GM08714 (cell line): ENCODE results near the gene ZNF99.
"Not testable (repeated sequence)": the region's sequence is repeated elsewhere in the genome, so short reads cannot be mapped to it uniquely, and the experiment has no call there.

Source experiments
- H3K4me3 ChIP-seq: fragments of 200-500 bp; sonication (Bioruptor generic); 2 replicates; pipeline ENCODE4 v1.5.1; 2014; ENCODE audit warnings: mild to moderate bottlenecking, low read length, inconsistent platforms
- ZNF274 ChIP-seq: IDR thresholded peaks from 2 replicates; pipeline ENCODE4 v1.6.1; 2012; ENCODE audit warnings: mild to moderate bottlenecking, low read depth, low read length

Gene ZNF99

DNA sequence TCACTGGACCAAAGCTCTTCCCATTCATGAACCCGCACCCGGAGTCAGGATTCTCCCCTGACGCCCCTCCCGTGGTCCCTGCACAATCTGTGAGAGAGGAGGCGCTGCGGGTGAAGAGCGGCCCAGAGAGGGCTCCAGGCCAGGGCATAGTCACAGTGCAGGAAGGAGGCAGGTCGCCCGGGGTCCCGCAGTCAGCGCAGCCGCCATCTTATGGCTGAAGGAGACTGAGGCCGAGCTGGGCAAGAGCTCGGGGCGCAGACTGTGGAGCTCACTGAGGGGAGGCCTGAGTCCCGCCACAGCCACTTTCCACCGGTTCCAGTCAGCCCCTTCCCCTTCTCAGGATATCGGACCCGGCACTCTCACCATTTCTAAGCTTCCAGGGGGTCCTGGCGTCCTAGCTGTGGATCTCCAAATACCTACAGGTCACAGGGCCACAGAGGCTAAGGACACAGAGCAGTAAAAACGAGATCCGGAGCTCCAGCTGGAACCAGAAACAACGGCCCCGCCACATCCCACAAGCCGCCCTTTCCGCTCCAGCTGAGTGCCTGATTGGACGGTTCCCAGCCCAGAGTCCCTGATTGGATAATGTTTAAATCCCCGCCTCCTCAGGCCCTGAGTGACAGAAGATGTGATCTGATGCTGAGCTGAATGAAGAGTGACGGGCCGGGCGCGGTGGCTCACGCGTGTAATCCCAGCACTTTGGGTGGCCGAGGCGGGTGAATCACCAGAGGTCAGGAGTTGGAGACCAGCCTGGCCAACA, at the start of gene ZNF99:
TSS of gene ZNF99 (minus strand) at position 501 of the 760 bp plus-strand sequence. CDS start at position 366, 135 bp downstream.
- no peak for TF ChIP-seq ZNF274
- H3K4me3 ChIP-seq = no peak within 1 kb of the TSS

DNA sequence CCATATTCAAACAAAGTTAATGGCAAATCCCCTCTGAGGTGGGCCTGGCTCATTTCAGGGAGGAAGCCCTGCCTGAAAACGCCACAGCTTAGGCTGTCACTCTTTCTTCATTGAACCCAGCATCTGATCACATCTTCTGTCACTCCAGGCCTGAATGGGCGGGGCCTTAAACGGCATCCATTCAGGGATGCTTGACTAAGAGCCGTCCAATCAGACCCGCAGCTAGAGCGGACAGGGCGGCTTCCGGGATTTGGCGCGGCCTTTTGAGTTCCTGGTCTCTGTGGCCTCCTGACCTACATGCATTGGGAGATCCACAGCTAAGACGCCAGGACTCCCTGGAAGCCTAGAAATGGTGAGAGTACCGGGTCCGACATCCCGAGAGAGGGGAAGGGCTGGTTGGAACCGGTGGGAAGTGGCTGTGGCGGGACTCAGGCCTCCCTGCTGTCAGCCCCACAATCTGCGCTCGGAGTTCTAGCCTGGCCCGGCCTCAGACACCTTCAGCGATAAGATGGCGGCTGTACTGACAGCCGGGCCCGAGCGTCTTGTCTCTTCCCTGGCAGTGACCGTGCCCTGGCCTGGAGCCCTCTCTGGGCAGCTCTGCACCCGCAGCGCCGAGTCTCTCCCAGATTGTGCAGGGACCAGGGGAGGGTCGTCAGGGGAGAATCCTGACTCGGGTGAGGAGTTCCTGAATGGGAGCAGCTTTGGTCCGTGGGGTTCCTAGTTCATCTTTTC, 48.2 kb upstream of the ZNF99 start, which contains the start of gene ZNF723:
TSS of gene ZNF723 (plus strand) at position 261 of the 732 bp plus-strand sequence. CDS start at position 350, 89 bp downstream.
- no peak for TF ChIP-seq ZNF274

DNA sequence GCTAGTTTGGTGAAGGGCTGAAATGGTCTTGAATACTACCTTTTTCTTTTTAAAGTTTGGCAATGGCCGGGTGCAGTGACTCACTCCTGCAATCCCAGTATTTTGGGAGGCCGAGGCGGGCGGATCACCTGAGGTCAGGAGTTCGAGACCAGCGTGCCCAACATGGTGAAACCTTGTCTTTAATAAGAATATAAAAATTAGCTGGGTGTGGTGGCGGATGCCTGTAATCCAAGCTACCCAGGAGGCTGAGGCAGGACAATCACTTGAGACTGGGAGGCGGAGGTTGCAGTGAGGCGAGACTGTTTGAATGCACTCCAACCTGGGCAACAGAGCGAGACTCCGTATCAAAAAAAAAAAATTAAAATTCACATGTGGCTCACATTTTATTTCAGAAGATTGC, 47.3 kb upstream of the ZNF99 start:
- no peak for TF ChIP-seq ZNF274
- no peak overlapping the region for H3K4me3 ChIP-seq

More for the DNA sequence above, 48.2 kb upstream of the ZNF99 start, which contains the start of gene ZNF723:
- no peak within 1 kb of the TSS for H3K4me3 ChIP-seq

DNA sequence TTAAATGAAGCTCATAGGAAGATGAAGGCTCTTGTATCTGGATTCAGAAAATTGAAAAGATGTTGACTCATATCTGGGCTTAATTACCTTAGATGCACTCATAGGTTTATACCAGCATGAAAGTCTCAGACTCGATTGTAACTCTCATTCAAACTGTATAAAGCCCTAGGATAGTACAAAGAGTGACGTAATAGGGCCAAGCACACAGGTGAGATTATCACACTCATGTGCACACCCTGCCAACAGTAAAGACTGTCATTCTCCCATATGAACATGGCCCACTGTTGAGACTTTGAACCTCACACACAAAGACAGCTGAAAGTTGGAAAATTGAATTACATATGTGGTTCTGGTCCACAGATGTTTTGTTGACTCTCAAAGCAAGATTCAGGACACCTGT, 30.2 kb upstream of the ZNF99 start:
- no peak for TF ChIP-seq ZNF274
- H3K4me3 ChIP-seq = no peak overlapping the region

DNA sequence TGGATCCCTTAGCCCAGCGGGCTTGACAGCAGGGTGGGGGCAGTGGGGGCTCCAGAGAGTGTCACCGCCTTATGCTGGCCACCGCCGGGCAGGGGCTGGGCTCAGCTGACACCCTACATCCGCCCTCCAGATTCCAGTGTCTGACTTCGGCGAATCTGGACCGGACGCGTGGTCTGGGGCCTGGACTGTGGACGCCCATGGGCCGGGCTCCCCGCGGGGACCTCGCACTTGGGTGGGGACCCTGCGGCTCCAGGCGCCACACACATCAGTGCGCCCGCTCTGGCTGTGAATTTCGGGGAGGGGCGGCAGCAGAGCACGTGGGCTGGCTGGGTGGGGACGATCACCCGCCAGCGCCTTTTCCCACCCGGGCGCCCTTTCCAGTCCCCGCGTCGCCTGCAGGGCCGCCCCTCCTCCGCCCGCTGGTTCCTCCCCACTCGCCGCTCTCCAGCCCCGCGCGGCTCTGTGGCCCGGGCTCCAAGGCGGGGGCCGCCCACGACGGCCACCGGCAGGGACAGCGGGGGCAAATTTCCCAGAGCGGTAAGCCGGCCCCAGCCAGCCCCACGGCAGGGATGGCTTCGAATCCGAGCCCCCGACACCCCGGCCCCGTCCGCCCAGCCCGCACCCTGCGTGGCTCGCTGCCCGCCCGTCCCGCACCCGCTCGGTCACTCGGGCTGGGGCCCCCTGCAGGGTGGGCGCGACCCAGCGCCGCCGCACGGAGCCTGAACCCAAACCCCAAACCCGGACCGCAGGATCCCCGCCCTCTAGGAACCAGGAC, 23.3 kb upstream of the ZNF99 start:
- TF ChIP-seq ZNF274 = no peak

DNA sequence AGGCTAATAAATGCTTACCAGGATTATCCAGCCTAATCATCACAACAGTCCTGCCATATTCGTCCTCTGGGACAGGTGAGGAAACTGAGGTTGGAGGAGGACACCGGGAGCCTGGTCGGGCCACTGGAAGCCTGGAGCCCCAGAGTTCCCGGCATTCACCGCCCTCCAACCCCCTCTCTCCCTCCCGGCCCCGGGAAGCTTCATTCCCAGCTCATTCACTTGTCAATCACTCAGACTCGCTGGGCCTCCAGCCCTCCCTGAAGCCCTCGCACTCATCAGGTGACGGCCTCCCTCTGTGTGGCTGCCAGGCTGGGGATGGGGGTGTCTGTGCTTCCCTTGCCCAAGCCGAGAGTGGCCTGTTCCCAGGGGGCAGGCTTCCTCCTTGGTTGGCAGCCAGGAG, 22.5 kb upstream of the ZNF99 start:
- no peak overlapping the region for H3K4me3 ChIP-seq
- no peak for TF ChIP-seq ZNF274

More for the DNA sequence above, 23.3 kb upstream of the ZNF99 start:
- H3K4me3 ChIP-seq = no peak overlapping the region

DNA sequence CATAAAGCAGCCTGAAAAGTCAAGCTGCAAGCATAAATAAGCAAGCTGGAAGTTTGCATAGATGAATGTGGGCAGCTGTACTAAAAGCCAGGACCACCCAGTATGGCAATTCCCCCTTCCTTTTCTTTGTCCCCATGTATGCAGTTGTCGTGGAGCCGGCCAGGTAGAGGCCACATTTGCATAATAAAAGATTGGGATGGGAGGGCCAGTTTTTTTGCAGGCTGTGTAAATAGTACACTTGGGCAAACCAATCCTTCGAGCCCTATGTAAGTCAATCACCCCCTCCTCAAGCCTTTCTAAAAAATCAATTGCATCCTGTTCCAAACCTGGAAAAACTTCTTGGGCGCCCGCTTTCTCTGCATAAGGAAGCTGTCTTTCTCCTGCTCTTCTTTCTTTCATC, 13.1 kb upstream of the ZNF99 start:
- TF ChIP-seq ZNF274 = no peak
- H3K4me3 ChIP-seq = no peak overlapping the region

DNA sequence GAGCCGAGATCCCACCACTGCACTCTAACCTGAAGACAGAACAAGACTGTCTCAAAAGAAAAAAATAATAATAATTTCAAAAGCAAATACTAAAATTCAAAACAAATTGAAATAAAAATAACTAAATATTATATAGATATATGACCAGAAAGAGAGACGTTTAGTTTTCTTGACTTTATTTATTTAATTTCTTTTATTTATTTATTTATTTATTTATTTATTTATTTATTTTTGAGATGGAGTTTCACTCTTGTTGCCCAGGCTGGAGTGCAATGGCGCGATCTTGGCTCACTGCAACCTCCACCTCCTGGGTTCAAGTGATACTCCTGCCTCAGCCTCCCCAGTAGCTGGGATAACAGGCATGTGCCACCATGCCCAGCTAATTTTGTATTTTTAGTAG, 8.9 kb upstream of the ZNF99 start:
- H3K4me3 ChIP-seq = not testable (repeated sequence)

DNA sequence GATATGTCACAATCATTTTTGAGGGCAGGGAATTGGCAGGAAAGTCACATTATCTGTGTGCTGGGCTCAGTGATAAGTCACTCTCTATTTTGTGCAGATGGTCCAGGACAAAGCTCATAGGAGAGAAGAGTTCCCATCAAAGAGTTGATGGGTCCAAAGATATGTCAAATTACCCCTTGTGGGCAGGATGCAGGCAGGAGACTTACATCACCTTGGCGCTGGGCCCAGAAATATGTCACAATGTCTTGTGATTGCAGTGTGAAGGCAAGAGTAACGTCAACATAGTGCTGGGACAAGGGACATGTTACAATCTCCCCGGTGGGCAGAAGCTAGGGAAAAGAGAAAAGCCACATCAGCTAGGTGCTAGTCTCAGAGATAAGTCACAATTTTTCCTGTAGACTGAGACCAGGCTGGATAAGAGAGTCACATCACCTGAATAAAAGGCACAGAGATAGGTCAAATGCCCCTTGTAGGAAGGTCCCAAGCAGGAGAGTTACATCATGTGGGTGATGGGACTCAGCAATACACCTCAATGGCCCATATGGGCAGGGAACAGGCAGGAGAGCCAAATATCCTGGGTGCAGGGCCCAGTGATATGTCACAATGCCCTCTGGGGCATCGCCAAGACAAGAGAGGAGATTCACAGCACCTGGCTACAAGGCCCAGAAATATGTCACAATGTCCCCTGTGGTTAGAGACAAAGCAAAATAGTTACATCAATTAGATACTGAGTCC, 47.9 kb downstream of the ZNF99 start:
- H3K4me3 ChIP-seq = no peak overlapping the region
- no peak for TF ChIP-seq ZNF274

DNA sequence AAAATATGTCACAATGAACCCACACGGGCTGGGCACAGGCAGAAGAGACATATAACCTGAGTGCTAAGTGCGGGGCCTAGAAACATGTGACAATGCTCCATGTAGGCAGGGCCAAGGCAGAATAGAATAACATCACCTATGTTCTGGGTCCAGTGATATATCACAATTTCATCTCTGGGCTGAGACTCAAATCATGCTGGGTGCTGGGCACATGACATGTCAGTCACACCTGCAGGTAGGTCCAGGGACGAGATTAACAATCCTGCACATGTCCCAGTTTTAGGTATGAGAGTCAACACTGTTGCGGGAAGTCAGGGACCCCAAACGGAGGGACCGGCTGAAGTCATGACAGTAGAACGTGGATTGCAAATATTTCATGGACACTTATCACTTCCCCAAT, 50.3 kb downstream of the ZNF99 start:
- no peak for TF ChIP-seq ZNF274
- H3K4me3 ChIP-seq = no peak overlapping the region

DNA sequence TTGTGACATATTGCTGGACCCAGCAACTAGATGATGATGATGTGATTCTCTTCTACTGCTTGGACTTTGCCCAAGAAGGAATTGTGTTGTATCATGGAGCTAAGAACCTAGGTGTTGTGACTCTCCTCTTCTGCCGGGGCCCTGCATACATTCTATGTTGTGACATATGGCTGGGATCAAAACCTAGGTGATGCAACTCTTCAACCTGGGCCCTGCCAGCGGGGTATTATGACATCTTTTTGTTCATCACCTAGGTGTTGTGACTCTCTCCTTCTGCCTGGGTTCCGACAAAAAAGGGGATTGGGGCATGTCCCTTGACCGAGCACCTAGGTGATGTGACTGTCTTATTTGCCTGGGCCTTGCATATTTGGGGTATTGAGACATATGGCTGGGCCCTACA, 55.7 kb downstream of the ZNF99 start:
- not testable (repeated sequence) for H3K4me3 ChIP-seq

DNA sequence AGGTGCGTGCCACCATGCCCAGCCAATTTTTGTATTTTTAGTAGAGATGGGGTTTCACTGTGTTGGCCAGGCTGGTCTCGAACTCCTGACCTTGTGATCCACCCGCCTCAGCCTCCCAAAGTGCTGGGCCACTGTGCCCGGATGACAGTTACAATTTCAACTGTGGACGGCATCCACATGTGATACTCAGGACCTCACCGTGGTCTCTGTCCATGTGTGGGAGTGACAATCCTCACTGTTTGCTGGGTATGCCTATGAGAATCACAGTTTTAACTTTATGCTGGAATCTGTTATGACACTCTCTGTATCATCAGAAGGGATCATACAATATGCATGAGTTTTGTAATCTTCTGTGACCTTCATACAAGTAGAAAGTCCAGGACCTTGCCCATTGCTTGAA, 62.4 kb downstream of the ZNF99 start:
- H3K4me3 ChIP-seq = not testable (repeated sequence)

DNA sequence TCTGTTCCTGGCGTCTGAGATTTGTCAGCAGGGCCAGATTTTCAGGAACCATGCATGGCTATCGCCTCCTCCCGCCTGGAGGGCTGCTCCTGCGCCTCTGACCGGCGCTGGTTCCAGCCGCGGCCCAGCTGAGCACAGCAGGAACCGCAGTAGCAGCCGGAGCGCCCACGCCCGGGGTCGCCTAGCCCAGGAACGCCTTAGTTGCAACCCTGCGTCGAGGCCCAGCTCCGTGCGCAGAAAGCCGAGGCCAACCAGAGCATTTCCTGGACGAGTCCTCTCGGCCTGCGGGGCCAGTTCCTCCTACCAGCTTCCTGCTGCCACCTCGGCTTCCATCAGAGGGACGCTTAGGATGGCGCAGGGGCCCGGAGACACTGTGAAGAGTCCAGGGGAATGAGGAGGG, 75.0 kb downstream of the ZNF99 start:
- TF ChIP-seq ZNF274 = no peak
- H3K4me3 ChIP-seq = no peak overlapping the region

DNA sequence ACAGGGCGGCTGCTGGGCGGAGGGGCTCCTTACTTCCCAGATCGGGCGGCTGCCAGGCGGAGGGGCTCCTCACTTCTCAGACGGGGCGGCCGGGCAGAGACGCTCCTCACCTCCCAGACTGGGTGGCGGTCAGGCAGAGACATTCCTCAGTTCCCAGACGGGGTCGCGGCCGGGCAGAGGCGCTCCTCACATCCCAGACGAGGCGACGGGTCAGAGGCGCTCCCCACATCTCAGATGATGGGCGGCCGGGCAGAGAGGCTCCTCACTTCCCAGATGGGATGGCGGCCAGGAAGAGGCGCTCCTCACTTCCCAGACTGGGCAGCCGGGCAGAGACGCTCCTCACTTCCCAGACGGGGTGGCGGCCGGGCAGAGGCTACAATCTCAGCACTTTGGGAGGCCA, 80.9 kb downstream of the ZNF99 start:
- not testable (repeated sequence) for H3K4me3 ChIP-seq

DNA sequence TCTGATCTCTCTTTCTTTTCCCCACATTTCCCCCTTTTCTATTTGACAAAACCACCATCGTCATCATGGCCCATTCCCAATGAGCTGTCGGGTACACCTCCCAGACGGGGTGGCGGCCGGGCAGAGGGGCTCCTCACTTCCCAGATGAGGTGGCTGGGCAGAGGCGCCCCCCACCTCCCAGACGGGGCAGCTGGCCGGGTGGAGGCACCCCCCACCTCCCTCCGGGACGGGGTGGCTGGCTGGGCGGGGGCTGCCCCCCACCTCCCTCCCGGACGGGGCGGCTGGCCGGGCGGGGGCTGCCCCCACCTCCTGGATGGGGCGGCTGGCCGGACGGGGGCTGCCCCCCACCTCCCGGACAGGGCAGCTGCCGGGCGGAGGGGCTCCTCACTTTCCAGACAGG, 81.3 kb downstream of the ZNF99 start:
- not testable (repeated sequence) for H3K4me3 ChIP-seq
